CD4-positive, alpha-beta T cell treated with Interleukin-10 for 1 hour (primary cell): ENCODE data around the gene PDE9A.

Experiments used
- DNase-seq: peaks from one replicate; pipeline ENCODE4 v3.0.0-alpha.2; 2020

The PDE9A gene

DNA sequence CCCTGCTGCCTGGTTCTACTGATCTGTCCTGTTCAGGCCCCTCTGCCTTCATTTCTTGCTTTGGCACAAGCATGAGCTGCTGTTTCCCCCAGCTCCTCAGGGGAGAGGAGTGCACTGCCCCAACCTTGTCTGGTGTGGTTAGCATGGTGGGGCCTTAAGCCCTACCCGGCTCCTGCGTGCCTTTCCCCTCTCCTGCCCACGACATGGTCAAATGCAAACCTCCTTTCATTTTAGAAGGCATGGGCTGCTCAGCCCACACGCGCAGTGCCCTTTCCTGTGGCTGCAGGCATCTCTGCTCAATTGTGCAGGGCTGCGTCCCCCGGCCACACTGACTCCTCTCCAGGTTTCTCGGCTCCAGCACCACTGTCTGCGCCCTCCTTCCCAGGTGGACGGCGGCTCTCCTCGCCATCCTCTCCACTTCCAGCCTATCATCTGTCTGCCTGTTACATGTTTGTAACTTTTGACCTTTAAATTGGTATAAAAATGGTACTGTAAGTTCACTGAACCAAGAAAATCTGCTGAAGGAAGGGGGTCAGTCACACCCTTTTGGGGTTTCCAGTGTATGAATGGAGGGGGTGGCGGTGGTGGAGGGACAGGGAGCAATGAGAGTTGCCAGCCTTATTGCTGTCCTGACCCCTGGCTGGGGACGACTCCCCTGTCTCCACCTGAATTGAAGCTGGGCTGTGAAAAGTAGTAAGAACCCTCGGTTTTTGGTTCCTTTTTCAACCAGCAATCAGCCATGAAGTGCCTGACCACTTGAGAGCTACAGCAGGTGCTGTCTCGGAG lies 5.1 kb downstream of the PDE9A start:
- no peak for DNase-seq

DNA sequence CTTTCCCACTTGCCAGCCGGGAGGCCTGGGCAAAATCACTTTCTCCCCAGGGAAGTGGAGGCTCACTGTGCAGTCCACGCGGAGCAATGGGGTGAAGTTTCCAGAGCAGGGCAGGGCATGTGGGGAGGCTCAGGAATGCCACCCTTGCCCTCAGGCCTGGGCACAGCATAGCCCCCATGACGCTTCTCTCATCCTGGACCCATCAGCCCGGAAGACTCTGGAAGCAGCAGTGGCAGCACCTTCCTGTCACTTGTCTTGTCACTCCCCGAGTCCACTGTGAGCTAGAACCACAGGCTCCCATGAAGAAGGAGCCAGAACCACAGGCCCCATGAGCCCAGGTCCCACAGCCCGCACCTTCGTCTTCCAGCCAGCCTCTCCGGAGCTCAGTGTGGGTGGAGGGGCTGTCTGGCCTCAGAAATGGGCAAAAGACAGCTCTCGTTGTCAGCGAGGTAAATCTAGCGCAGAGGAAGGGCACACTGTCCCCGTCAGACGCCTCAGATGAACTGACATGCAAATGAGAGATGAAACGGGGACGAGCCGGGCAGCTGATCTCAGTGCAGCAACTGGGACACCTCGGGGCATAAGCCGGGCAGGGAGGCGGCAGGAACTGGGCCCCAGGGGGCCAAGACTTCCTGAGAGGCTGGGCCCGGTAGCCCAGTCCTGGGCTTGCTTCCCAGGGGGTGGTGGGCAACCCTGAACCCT lies 6.1 kb downstream of the PDE9A start:
- no peak for DNase-seq

DNA sequence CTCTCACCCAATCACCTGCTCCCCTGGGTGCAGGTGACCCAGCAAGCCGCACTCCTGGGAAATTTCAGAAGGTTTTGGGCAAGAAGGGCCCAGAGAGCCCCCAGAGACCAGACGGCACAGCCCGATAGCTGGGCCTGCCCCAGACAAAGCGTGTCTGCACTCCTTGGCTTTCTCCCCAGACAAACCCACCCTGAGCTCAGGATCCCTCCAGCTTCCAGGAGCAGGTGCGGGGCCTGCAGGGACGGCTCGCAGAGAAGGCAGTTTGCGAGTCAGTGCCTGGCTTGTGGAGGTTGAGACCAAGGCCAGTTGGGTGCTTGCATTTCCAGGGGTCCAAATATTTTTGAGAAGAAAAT lies 6.7 kb downstream of the PDE9A start:
- no peak for DNase-seq

DNA sequence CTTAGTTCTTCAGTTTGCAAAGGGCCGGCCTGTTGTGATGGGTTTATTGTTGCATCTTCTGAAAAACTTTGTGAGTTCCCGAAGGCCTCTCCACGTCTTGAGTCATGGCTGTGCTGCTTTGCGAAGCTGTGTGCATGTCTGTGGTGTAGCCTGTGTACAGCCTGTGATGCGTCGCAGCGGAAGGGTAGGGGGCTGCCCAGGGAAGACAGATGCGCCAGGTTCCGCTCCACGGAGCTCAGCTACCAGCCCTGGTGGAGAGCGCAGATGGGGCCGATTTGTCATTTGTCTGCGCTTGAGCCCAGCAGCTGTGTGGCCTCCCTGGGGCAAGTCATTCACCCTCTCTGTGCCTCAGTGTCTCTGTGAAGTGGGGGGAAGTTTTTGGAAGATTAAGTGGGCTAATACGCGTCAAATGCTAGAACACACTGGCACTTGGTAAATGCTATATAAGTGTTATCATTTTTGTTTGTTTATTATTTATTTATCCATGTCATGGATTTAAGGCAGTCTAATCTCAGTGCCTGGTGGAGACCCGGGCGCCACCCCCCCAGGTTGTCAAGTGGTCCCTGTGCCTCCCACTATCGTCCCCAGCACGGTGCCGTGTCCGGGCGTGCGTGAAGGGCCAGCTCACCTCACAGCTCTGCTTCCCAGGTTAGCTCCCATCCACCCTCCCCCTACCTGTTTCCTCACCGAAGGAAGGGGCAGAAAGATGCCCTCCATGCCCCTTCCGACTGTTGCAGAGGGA lies 8.4 kb downstream of the PDE9A start:
- no peak for DNase-seq

DNA sequence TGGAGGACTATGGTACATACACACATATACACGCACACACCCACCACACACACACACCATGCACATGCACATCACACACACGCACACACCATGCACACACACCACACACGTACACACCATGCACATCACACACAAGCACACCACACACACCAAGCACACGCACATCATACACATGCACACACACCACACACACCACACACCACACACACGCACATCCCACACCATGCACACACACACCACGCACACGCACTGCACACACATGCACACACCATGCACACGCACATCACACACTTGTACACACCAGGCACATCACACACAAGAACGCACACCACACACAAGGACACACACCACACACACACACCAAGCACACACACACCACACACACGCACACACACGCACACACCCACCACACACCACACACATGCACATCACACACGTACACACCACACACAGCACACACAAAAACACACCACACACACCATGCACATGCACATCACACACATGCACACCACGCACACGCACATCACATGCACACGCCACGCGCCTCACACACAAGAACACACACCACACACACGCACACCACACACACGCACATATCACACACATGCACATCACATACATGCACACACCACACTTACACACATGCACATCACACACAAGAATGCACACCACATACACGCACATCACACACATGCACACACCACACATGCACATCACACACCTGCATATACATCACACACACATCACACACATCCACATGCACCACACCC lies 9.2 kb downstream of the PDE9A start:
- DNase-seq: no peak

DNA sequence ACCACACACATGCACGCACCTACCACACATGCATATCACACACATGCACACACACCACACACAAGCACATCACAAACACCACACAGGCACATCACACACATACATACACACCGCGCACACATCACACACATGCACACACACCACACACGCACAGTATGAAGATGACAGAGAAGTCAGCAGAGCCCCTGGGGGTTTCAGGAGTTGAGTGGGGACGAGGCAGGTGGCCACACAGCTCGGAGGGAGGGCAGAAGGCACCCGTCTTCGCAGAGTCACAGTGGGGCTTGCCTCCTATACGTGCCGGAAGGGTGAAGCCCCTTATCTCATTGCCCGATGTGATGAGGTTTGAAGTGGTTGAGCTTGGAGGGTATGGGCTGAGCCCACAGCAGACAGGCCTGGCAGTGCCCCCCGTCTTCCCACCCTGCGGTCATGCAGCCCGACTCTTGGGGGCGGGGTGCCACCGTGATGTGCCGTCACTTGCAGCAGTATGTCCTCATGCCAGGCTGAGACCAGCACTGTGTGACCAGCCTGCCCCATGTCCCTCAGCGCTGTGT lies 9.9 kb downstream of the PDE9A start:
- DNase-seq: no peak

DNA sequence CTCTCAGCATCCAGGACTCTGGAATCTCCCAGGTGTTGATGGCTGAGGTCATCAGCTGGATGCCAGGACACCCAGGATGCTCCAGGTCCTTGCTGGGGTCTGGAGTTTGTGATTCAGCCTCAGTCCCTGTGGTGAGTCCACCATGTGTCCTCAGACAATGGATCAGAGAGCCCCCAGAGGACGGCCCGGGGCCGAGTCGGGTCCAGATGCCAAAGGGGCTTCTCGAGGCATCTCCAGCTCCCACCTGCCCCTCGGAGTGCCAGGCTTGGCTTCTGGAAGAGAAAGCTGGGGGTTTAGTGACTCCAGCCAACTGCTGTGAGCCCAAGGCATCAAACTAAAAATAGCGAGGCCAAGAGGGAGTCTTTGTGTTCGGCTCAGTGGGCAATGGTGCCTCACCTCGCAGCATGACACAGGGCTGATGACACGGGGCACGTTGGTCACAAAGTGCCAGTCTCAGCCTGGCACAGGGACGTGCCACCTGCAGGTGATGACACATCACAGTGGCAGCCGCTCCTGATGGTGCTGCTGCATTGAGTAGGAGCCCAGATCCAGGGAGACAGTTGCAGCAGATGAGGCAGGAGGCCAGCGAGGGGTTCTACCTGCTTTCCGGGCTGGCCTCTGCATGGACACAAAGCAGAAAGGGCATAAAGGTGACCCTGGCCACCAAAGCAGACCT lies 10.6 kb downstream of the PDE9A start:
- no peak for DNase-seq

DNA sequence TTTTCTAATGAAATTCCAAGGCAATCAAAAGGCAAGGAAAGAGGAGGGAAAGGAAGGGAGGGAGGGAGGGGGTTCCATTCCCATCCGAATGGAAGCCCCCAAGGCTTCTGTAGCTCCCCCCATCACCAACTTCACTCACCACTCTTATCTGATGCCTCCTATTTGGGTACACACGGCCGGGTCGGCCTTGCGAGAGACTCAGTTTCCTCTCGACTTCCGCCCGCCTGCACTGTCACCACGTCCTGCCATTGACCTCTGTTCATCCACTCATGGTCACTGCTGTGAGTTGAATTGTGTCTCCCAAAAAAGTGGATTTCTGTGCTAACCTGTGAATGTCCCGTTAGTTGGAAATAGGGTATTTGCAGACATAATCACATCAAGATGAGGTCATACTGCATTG lies 11.2 kb downstream of the PDE9A start:
- DNase-seq: no peak

DNA sequence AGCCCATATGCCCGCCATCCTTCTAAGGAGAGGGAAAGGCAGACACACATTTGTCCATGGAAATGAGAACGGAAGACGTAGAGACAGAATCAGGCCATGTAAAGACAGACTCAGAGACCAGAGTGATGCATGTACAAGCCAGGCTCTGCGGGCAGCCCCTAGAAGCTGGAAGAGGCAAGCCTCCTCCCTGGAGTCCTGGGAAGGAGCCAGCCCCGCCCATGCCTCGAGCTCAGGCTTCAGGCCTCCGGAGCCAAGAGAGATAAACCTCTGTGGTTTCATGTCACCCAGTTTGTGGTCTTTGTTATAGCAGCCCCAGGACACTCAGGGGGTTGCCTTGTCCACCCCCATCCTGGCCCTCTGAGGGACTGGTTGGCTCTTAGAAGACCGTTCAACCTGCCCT lies 11.6 kb downstream of the PDE9A start:
- no peak for DNase-seq

DNA sequence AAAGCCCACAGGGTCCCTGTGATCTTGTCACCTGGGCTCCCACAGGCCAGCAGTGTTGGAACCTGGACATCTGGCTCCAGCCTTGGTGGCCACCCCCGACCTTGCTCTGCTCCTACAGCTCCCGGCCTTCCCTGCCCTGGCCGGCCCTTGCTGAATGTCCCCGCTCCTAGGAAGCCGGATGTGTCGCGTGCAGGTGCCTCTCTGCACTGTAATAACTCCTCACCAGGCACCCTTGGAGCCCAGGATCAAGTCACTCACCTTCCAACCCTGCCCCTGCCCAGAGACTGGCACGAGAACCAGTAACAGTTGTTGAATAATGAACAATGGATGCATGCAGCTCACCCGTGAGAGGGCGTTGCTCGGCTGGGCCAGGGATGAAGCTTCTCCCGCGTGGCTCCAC lies 12.1 kb downstream of the PDE9A start:
- no peak for DNase-seq

DNA sequence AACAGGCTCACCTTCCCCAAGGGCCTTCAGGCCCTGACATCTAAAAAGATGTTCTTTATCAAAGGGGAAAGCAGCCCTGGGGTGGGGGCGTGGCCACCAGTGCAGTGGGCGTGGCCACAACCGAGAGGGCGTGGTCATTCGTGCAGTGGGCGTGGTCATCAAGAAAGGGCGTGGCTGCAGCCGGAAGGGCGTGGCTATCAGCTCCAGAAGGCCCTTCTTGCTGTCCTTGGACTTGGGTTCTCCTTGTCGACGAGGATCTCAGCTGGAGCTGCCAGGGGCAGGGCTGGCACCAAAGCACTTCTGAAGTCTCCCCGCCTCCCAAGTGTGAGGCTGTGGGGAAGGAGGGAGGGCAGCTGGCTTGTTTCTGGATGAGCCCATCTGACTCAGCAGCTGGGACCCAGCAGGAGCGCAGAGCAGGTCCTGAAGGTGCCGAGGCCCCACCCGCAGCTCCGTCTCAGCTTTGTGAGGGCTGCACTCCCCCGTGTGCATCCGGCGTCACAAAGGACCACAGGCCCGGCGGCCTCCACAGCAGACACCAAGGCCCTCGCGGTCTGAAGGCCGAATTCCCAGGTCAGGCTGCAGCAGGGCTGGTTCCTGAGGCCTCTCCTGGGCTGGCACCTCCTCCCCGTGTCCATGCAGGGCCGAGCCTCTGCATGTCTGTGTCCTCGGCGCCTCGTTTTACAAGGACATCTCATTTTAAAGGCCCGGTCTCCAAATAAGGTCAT lies 12.8 kb downstream of the PDE9A start:
- peak; percentile 17 for DNase-seq

DNA sequence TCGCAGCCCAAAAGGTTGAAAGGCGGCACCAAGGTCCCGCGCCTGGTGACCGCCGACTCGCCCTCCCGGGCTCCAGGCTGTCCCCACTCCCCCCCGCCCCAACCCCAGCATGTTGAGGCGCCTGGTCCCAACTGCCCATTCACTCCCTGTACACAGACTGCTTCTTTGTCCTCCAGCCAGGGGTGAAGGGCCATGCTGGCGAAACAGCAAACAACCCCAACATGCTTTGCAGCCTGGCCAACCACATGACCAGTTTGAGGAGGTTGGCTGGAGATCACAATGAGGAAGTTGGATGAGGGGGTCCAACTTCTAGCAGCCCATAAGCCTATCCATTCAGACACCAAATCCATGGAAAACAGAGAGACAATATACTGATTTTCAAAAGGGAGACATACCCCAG lies 13.5 kb downstream of the PDE9A start:
- no peak for DNase-seq

DNA sequence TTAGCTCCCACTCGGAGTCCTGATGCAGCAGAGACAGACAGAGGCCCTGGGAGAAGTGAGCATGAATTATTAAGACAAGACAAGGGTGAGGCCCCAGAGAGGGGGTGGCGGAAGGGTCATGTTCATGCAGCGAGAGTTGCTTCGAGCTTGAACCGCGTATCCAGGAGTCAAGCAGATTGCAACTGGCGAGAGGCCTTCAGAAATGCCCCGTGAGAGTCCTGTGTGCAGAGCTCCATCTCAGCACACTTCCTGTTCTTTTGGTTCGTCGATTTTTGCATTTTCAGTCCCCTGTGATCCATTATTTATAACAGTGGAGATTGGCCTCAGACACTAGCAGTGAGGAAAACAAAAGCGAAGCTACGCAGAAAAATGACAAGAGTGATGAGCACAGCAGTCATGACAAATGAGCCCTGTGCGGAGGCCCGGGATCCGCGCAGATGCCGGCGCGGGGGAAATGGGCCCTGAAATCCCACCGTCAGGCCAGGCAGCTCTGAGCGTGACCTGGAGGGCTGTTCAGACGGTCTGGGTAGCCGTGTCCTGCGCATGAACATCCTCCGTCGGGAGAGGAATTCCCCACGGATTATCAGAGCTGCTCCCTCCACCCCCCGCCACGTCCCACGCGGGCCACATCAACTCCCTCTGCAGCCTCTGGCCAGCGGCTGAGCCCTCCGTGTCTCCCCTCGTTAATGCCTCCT lies 15.0 kb downstream of the PDE9A start:
- no peak for DNase-seq

DNA sequence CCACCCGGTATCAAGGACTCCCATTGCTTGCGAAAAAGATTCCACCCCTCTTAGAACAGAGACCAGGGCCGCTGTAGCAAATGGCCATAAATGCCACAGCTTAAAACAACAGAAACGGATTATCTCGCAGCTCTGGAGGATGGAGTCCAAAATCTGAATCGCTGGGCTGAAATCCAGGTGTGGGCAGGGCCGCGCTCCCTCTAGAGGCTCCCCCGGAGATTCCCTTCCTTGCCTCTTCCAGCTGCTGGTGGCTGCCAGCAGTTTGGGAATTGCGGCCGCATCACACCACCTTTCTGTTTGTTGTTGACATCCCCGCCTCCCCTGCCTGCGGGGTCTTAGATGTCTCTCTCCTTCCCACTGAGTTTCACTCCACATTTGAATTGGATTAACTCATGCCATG lies 15.6 kb downstream of the PDE9A start:
- no peak for DNase-seq

DNA sequence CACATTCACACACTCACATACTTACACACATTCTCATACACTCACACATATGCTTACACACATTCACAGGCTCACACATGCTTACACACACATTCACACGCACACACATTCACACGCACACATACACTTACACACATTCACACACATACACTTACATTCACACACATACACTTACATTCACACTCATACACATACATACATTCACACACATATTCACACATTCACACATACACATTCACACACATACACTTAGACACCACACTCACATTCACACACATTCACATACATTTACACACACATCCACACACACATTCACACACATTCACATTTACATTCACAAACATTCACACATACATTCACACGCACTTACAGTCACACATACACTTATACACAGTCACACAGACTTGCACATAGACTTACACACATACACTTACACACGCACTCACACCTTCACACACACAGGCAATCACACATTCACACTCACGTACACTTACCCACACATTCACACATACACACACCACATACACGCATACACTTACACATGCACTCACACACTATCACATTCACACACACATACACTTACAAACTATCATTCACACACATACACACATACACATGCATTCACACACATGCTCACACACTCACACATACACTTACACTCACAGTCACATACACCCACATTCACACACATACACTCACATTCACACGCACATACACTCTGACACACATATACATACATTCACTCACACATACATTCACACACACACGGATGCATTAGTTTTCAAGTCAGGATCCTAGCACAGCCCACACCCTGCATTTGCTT lies 16.8 kb downstream of the PDE9A start:
- DNase-seq: no peak

DNA sequence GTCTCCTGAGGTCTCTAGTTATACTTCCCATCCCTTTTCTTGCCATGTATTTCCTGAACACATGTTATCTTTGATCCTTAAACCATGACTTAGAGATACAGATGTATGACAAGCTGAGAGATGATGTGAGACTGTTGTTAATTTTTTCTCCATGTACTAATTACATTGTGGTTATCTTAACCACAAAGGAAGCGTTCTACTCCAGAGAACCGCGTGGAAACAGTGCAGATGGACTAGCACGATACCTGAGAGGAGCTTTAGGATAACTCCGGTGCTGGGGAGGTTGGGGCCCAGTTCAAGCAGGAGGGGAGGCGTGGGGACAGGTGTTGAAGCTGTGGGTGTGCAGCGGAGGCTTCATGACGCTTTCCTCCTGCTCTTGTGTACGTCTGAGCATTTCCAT lies 17.5 kb downstream of the PDE9A start:
- DNase-seq: no peak

DNA sequence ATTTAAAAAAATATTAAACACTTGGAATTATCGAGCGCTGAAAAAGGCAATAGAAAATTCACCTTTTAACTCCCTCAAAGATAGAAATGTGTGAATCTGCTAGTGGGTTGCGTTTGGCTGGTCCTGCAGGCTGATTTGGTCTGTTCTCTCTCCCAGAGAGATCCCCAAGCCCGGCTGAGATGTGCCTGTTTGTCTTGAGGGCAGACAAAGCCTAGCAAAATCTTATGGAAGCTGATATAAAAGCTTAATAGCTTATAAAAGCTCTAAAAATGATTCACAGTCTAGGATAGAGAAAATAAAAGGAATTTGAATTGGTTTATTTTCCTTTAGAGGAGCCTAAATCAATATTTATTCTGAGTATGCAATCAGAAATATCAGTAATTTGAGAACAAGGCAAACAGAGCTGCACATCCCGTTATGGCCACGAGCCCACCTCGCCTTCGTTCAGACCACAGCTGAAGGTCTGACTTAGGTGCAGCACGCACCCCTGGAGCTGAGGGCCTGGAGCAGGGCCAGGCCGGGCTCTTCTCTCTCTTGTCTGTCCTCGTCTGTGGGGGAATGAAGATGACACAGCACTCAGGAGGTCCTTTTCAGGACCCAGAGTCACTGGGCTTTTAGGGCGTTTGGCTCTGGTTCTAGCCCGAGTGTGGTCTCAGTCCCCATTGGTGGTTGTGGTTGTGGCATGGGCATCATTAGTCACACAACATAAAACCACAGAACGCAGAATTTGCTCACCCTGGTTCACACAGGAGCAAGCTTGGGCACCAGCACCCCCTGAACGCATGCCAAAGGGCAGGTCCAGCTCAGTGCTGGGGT lies 18.6 kb downstream of the PDE9A start:
- no peak for DNase-seq

DNA sequence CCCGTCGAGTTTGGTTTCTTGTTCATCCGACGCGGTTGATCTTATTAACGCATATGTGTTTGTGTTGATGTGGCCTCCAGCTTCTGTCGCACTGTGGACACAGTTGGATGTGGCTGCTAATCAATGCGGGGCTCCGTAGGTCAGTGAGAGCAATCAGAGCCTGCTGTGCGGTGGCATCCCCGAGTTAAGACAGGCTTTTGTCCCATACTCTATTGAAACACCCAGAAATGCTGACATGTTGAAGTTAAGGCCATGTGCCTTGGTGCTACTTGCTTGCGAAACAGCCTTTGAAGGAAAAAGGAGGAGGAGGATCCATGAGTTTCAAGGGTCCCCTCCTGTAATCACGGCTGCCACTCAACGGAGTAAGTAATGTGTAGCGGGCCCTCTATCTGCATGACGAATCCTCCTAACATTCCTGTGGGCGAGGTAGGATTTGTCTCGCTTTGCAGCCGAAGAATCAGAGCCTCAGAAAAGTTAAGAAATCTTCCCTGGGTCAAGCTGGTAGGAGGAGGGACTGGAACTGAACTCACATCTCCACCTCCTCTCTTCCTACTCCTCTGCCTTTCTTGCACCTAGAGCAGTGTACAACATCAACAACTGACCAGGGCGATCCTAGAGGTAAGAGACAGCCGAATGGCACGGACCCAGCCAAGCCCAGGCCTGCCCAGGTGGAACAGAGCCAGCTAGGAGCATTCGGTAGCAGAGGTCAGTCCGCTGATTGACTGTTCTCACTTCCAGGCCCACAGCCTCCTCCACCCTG lies 19.5 kb downstream of the PDE9A start:
- no peak for DNase-seq
